KMS-11 (cell line): ENCODE results near the gene MRPL39.

Source experiments
- H2AFZ ChIP-seq: fragments of 200-600 bp; sonication (generic); 2 replicates; pipeline ENCODE4 v1.6.1; 2016; ENCODE audit warnings: antibody characterized with exemption, mixed run types, low read depth
- H3K27ac ChIP-seq: fragments of 200-600 bp; sonication (generic); 2 replicates; pipeline ENCODE4 v1.6.1; 2016; ENCODE audit warnings: mild to moderate bottlenecking, mixed run types
- H3K27me3 ChIP-seq: fragments of 200-600 bp; sonication (generic); 2 replicates; pipeline ENCODE4 v1.6.1; 2017; ENCODE audit warnings: mild to moderate bottlenecking, low read depth, mixed run types, moderate library complexity; ENCODE audit not compliant: insufficient read depth
- H3K36me3 ChIP-seq: fragments of 200-600 bp; sonication (generic); 2 replicates; pipeline ENCODE4 v1.6.1; 2017; ENCODE audit warnings: mild to moderate bottlenecking, mixed run types; ENCODE audit not compliant: insufficient read depth
- H3K4me1 ChIP-seq: fragments of 200-600 bp; sonication (generic); 2 replicates; pipeline ENCODE4 v1.6.1; 2016; ENCODE audit warnings: mild to moderate bottlenecking, low read depth, mixed run types; ENCODE audit not compliant: poor library complexity, severe bottlenecking
- H3K4me2 ChIP-seq: fragments of 200-600 bp; sonication (generic); 2 replicates; pipeline ENCODE4 v1.7.0; 2016; ENCODE audit warnings: mild to moderate bottlenecking, mixed run types
- H3K4me3 ChIP-seq: fragments of 200-600 bp; sonication (generic); IDR thresholded peaks from 2 replicates; pipeline ENCODE4 v1.6.1; 2017; ENCODE audit warnings: low read depth, low read length, mixed read lengths; ENCODE audit not compliant: insufficient read depth
- H3K79me2 ChIP-seq: fragments of 200-600 bp; sonication (generic); 2 replicates; pipeline ENCODE4 v1.6.1; 2016; ENCODE audit warnings: low read depth, mixed run types; ENCODE audit not compliant: insufficient read depth
- H3K9ac ChIP-seq: fragments of 200-600 bp; sonication (generic); 2 replicates; pipeline ENCODE4 v1.6.1; 2016; ENCODE audit warnings: mild to moderate bottlenecking, mixed run types
- H4K20me1 ChIP-seq: fragments of 200-600 bp; sonication (generic); 2 replicates; pipeline ENCODE4 v1.6.1; 2016; ENCODE audit warnings: mild to moderate bottlenecking, mixed run types; ENCODE audit not compliant: insufficient read depth
- CTCF ChIP-seq: fragments of 200-600 bp; sonication (generic); conservative IDR thresholded peaks from 2 replicates; pipeline ENCODE4 v1.6.1; 2017; ENCODE audit warnings: low read depth, mild to moderate bottlenecking, antibody characterized with exemption, low read length, moderate library complexity, mixed read lengths

Gene MRPL39

GRCh38 chr21:25577424-25578055 is 29.7 kb downstream of the MRPL39 start:
- H3K27me3 ChIP-seq = no peaks in the 10 kb centered on the region
- no peaks in the 10 kb centered on the region for H4K20me1 ChIP-seq
- H3K36me3 ChIP-seq = no peaks in the 10 kb centered on the region
- no peak for TF ChIP-seq CTCF
- no peak overlapping the region for H3K4me3 ChIP-seq
- no peaks in the 10 kb centered on the region for H3K79me2 ChIP-seq
- H3K9ac ChIP-seq = no peak overlapping the region
- peak overlapping the region; percentile 2; the same call in 1 of the 2 replicates for H3K27ac ChIP-seq
- H3K4me1 ChIP-seq = peaks cover 71% of the 10 kb centered on the region
- peak overlapping the region; percentile 44; the same call in 1 of the 2 replicates for H3K4me2 ChIP-seq
- H2AFZ ChIP-seq = no peak overlapping the region

- no peak for TF ChIP-seq CTCF
- Histone ChIP-seq H4K20me1 (no peaks in the 10 kb centered on the region), H3K27ac (peak overlapping the region; percentile 74), H3K79me2 (no peaks in the 10 kb centered on the region), H3K4me1 (peaks cover 54% of the 10 kb centered on the region), H3K9ac (peak overlapping the region; percentile 35), H3K36me3 (no peaks in the 10 kb centered on the region), H3K4me3 (no peak overlapping the region), H3K4me2 (peak overlapping the region; percentile 28), H2AFZ (no peak overlapping the region), H3K27me3 (no peaks in the 10 kb centered on the region)
Measured at GRCh38 chr21:25573409-25574206, 33.7 kb downstream of the MRPL39 start.

GRCh38 chr21:25572861-25573310 is 34.4 kb downstream of the MRPL39 start:
- peak overlapping the region; percentile 74 for H3K27ac ChIP-seq
- H2AFZ ChIP-seq = no peak overlapping the region
- H3K79me2 ChIP-seq = no peaks in the 10 kb centered on the region
- no peaks in the 10 kb centered on the region for H3K36me3 ChIP-seq
- peaks cover 47% of the 10 kb centered on the region for H3K4me1 ChIP-seq
- peak overlapping the region; percentile 35 for H3K9ac ChIP-seq
- H3K4me3 ChIP-seq = no peak overlapping the region
- H3K27me3 ChIP-seq = no peaks in the 10 kb centered on the region
- H3K4me2 ChIP-seq = peak overlapping the region; percentile 28
- TF ChIP-seq CTCF = no peak
- no peaks in the 10 kb centered on the region for H4K20me1 ChIP-seq

- Histone ChIP-seq H3K4me2 (no peak overlapping the region), H3K27me3 (no peaks in the 10 kb centered on the region), H3K27ac (no peak overlapping the region), H3K4me3 (no peak overlapping the region), H3K4me1 (peaks cover 35% of the 10 kb centered on the region), H4K20me1 (no peaks in the 10 kb centered on the region), H3K9ac (no peak overlapping the region), H3K79me2 (no peaks in the 10 kb centered on the region), H3K36me3 (no peaks in the 10 kb centered on the region), H2AFZ (no peak overlapping the region)
- no peak for TF ChIP-seq CTCF
Measured at GRCh38 chr21:25571726-25572121, 35.6 kb downstream of the MRPL39 start.
